Measurements from ENCODE around the gene CLDN2. TPM values are rescaled to one million over a fixed set of nuclear protein-coding genes. Genes with fewer than 3 reads are reported as not detected.

CLDN2 gene
- total RNA-seq, 1 experiment from 2014 or later, result not detected

DNA sequence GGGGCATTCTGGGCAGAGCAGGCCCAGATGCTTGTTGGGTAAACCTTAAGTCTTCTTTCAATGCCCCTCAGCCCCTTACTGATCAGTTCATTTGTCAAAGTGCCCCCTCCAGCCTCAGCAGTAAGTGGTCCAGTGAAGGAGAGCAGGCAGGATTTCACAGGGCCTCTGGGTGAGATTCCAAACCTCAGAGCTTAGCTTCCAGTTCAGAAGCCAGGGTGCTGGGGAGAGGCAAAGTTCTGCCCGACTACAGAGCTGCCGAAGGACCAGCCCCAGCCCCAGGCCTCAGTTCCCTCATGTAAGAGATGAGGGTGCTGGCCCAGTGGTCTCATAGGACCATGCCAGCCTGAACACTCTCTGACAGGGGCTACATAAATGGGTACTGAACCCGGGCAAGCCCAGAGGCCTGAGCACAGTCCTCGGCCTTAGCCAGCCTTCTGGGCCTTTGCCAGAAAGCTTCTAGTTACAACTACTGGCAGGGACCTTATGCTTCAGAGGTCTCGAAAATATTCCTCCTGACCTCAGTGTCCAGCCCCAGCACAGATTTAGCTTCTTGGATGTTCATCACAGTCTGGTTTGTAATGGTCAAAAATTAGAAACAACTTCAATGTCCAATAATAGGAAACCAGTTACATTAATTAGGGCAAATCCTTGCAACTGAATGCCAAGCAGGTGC, 16.2 kb upstream of the CLDN2 start:
- BruUV-seq (replicated peaks), result no TSS peak
- intact Hi-C loops (cut with micrococcal nuclease), result no loop called here

DNA sequence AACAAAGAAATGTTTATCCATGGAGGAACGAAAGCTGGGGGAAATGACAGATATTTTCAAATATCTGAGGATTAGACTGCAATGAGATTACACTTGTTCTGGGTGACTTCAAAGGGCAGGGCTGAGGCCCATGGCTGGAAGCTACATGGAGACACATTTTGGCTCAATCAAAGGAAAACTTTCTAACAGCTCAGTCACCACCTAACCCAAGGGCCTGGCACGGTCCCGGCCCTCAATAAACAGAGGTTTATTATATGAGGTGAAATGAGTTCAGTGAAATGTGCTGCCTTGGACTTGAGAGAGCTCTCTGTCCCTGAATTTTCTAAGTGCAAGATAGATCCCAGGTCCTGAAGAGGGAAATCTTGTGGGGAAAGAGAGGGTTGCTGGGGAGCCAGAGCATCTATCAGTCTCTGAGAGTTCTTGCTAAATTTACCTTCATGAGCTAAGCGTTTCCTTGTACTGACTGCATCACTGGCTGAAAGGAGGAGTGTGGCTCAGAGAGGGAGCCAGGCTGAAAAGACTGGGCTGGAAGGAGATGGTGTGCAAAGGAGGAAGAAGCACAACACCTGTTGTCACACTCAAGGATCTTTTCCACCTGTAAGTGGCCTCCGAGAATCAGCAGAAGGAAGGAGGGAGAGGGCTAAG, 15.0 kb upstream of the CLDN2 start:
- H3K27me3 Mint-ChIP-seq (ENCODE audit: insufficient read depth, unreplicated experiment), result peaks cover 68% of the 10 kb centered on the region
- no TSS peak for BruUV-seq (replicated peaks)
- TF ChIP-seq, protein P1, sequence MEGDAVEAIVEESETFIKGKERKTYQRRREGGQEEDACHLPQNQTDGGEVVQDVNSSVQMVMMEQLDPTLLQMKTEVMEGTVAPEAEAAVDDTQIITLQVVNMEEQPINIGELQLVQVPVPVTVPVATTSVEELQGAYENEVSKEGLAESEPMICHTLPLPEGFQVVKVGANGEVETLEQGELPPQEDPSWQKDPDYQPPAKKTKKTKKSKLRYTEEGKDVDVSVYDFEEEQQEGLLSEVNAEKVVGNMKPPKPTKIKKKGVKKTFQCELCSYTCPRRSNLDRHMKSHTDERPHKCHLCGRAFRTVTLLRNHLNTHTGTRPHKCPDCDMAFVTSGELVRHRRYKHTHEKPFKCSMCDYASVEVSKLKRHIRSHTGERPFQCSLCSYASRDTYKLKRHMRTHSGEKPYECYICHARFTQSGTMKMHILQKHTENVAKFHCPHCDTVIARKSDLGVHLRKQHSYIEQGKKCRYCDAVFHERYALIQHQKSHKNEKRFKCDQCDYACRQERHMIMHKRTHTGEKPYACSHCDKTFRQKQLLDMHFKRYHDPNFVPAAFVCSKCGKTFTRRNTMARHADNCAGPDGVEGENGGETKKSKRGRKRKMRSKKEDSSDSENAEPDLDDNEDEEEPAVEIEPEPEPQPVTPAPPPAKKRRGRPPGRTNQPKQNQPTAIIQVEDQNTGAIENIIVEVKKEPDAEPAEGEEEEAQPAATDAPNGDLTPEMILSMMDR (IDR thresholded peaks at IDR 0.05; ENCODE audit: unreplicated experiment), result no peak
- no peaks in the 10 kb centered on the region for H3K4me1 Mint-ChIP-seq (ENCODE audit: insufficient read depth, unreplicated experiment)
- no peak overlapping the region for H3K4me3 Mint-ChIP-seq (ENCODE audit: unreplicated experiment)
- intact Hi-C loops (cut with micrococcal nuclease), result no loop called here
- H3K27ac Mint-ChIP-seq (ENCODE audit: low read depth, unreplicated experiment), result no peak overlapping the region
- ChIA-PET CTCF (interaction anchor here (0.7 to 1.6 kb wide), 4 partner anchors 11 to 1720 kb away, joined by 3 to 8 read pairs (median 3); no protein-coding TSS in a partner anchor), POLR2A (no interaction called here)
- no peak for DNase-seq (ENCODE audit: unreplicated experiment)
- no peaks in the 10 kb centered on the region for H3K36me3 Mint-ChIP-seq (ENCODE audit: insufficient read depth, unreplicated experiment)
- H3K9me3 Mint-ChIP-seq (ENCODE audit: unreplicated experiment), result no peaks in the 10 kb centered on the region

More for the DNA sequence above, 16.2 kb upstream of the CLDN2 start:
- peaks cover 67% of the 10 kb centered on the region for H3K27me3 Mint-ChIP-seq (ENCODE audit: insufficient read depth, unreplicated experiment)
- H3K9me3 Mint-ChIP-seq (ENCODE audit: unreplicated experiment), result no peaks in the 10 kb centered on the region
- H3K4me1 Mint-ChIP-seq (ENCODE audit: insufficient read depth, unreplicated experiment), result no peaks in the 10 kb centered on the region
- CTCF ChIA-PET, result interaction anchor here (0.7 to 1.1 kb wide), 2 partner anchors 11 to 38 kb away, joined by 3 to 5 read pairs; no protein-coding TSS in a partner anchor
- H3K36me3 Mint-ChIP-seq (ENCODE audit: insufficient read depth, unreplicated experiment), result no peaks in the 10 kb centered on the region
- no peak overlapping the region for H3K4me3 Mint-ChIP-seq (ENCODE audit: unreplicated experiment)
- DNase-seq (ENCODE audit: unreplicated experiment), result no peak
- POLR2A ChIA-PET, result interaction anchor here (0.6 kb wide), 1 partner anchor 956 kb away, joined by 3 read pairs; no protein-coding TSS in a partner anchor
- H3K27ac Mint-ChIP-seq (ENCODE audit: low read depth, unreplicated experiment), result no peak overlapping the region
- TF ChIP-seq, protein P1 (IDR thresholded peaks at IDR 0.05; ENCODE audit: unreplicated experiment), result no peak

DNA sequence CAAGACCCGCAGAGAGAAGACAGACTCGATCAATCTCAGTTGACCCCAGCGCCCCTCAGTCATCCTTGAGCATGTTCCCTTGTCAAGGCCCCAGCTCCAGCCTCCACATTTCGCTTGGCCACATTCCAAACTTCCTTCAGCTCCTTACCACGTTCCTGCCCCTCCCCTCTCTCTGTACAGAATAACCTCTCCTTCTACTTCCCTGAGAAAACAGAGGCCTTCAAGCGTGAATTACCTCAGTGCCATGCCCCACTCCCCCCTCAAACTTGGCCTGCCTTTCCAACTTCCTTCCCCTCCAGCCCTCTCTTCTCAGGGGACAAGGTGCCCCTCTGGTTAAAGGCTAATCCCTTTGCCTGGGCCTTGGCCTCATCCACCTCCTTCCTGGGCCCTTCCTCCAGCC, 13.8 kb upstream of the CLDN2 start:
- intact Hi-C loops (cut with micrococcal nuclease), result no loop called here
- H3K4me3 Mint-ChIP-seq (ENCODE audit: unreplicated experiment), result no peak overlapping the region
- TF ChIP-seq, protein P1 (IDR thresholded peaks at IDR 0.05; ENCODE audit: unreplicated experiment), result no peak
- peaks cover 64% of the 10 kb centered on the region for H3K27me3 Mint-ChIP-seq (ENCODE audit: insufficient read depth, unreplicated experiment)
- no peak overlapping the region for H3K27ac Mint-ChIP-seq (ENCODE audit: low read depth, unreplicated experiment)
- H3K9me3 Mint-ChIP-seq (ENCODE audit: unreplicated experiment), result no peaks in the 10 kb centered on the region
- no peak for DNase-seq (ENCODE audit: unreplicated experiment)
- ChIA-PET POLR2A (no interaction called here), CTCF (interaction anchor here (0.6 to 1.5 kb wide), 3 partner anchors 9 to 468 kb away, joined by 3 to 6 read pairs (median 3); no protein-coding TSS in a partner anchor)
- no peaks in the 10 kb centered on the region for H3K36me3 Mint-ChIP-seq (ENCODE audit: insufficient read depth, unreplicated experiment)
- H3K4me1 Mint-ChIP-seq (ENCODE audit: insufficient read depth, unreplicated experiment), result no peaks in the 10 kb centered on the region
- BruUV-seq (replicated peaks), result no TSS peak

DNA sequence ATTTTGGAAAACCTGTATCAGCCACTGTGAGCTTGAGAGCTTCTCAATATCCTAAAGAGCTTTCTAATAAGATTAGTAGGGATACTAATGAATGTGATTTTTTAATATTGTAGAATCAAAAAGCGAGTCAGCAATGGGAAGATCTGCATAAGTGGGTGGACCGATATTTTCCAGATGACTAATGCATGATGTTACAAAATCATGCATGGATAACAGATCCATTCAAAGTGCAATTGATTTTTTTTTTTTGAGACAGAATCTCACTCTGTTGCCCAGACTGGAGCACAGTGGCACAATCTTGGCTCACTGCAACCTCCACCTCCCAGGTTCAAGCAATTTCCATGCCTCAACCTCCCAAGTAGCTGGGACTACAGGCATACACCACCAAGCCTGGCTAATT, 7.3 kb upstream of the CLDN2 start:
- intact Hi-C loops (cut with micrococcal nuclease), result no loop called here
- Mint-ChIP-seq H3K9me3 (ENCODE audit: unreplicated experiment) (no peaks in the 10 kb centered on the region), H3K36me3 (ENCODE audit: insufficient read depth, unreplicated experiment) (no peaks in the 10 kb centered on the region), H3K27ac (ENCODE audit: low read depth, unreplicated experiment) (no peak overlapping the region), H3K4me1 (ENCODE audit: insufficient read depth, unreplicated experiment) (peaks cover 11% of the 10 kb centered on the region), H3K4me3 (ENCODE audit: unreplicated experiment) (no peak overlapping the region), H3K27me3 (ENCODE audit: insufficient read depth, unreplicated experiment) (peaks cover 75% of the 10 kb centered on the region)
- DNase-seq (ENCODE audit: unreplicated experiment), result peak; percentile 29
- TF ChIP-seq, protein P1 (IDR thresholded peaks at IDR 0.05; ENCODE audit: unreplicated experiment), result no peak
- ChIA-PET CTCF (interaction anchor here (1.5 kb wide), 1 partner anchor 14 kb away, joined by 7 read pairs; no protein-coding TSS in a partner anchor), POLR2A (interaction anchor here (0.6 to 0.7 kb wide), 3 partner anchors 325 to 1330 kb away, joined by 3 to 5 read pairs (median 5); no protein-coding TSS in a partner anchor)
- no TSS peak for BruUV-seq (replicated peaks)

Measured in MCF 10A (cell line).